ENCODE data around the gene LRRFIP1. TPM values are rescaled to one million over a fixed set of nuclear protein-coding genes. Genes with fewer than 3 reads are reported as not detected.
A peak's percentile ranks its signal among the peaks of the same experiment; 100 is the strongest.

Gene LRRFIP1
- total and polyA plus RNA-seq, 9 of the 15 experiments (the other 6 are each of a cell fraction or from before 2014, with no cell fraction given), result 13.1 to 45.2 (median 31.3) TPM

DNA sequence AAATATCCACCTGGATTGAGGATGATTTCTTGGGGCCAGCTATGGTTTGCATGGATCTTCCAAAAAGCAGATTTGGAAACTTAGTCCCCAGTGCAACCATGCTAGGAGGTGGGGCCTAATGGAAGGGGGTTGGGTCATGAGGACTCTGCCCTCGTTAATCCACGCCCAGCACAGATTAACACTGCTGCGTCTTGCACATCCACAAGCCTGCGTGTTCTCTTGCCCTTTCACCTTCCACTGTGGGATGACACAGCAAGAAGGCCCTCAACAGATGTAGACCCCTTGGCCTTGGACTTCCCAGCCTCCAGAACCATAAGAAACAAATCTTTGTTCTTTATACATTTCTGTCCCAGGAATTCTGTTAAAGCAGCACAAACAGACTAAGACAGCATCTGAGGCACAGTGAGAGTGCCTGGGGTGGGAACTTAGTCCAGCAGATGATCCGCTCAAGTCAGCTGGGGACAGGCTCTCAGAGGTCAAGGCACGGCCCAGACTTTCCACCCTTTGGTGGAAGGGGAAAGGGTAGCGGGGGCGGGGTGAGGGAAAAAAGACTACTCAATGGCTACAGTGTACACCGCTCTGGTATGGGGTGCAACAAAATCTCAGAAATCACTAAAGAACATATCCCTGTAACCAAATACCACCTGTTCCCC lies 39.2 kb upstream of the LRRFIP1 start:
- Histone ChIP-seq H3K4me2 (ENCODE audit: insufficient read depth, low read length) (no peak overlapping the region), H3K4me1 (replicated peaks in 1 of 2; ENCODE audit: control insufficient read depth in 2 of 2, insufficient read depth in 2 of 2, low read length in 2 of 2) (no peaks in the 10 kb centered on the region; a peak in 1 of 5 replicates), H3K4me3 (no peak overlapping the region), H4K20me1 (replicated peaks; ENCODE audit: control insufficient read depth, insufficient read depth, low read length) (no peaks in the 10 kb centered on the region), H3K9ac (ENCODE audit: insufficient read depth in 1 of 2, low read depth in 2 of 2, low read length in 2 of 2) (no peak overlapping the region), H3K9me3 (replicated peaks; ENCODE audit: control insufficient read depth, insufficient read depth, low read depth, low read length) (no peaks in the 10 kb centered on the region), H2AFZ (ENCODE audit: low read depth, low read length) (no peak overlapping the region), H3K27ac (ENCODE audit: extremely low read depth, low read depth, low read length) (no peak overlapping the region), H3K79me2 (ENCODE audit: control insufficient read depth, insufficient read depth, low read length) (no peaks in the 10 kb centered on the region), H3K36me3 (ENCODE audit: control insufficient read depth, insufficient read depth, low read length) (no peaks in the 10 kb centered on the region), H3K9me1 (ENCODE audit: control insufficient read depth, insufficient read depth, low read length) (no peaks in the 10 kb centered on the region), H3K27me3 (ENCODE audit: control insufficient read depth in 2 of 2, insufficient read depth in 2 of 2, low read length in 2 of 2) (peaks cover 11 to 47% of the 10 kb centered on the region in 2 experiments; a peak in 3 of 5 replicates)
- CTCF ChIA-PET (ENCODE audit: low intra/inter-chr PET ratio), result no interaction called here
- in situ Hi-C loops (cut with MboI) (no loop called here), intact Hi-C loops (cut with micrococcal nuclease) (loop anchor here (10.0 kb wide), 1 partner anchor 157 kb away; no protein-coding TSS in a partner anchor)
- DNase-seq (ENCODE audit: extremely low read depth in 1 of 4, low spot score in 3 of 4) (no peak), FAIRE-seq (no peak), ATAC-seq (peak; percentile 64; the same call in 2 of the 3 replicates)
- POLR2A ChIA-PET, result no interaction called here
- WGBS (ENCODE audit: insufficient coverage, low coverage, missing lambda C conversion rate), result 0% methylated on average over 7 of the region's 9 CpGs
- BruUV-seq (replicated peaks), result no TSS peak
- TF ChIP-seq RAD51 (IDR thresholded peaks at IDR 0.05; ENCODE audit: borderline replicate concordance, low read depth) (no peak), KLF6 (CRISPR knock-in tag; IDR thresholded peaks at IDR 0.05; ENCODE audit: borderline replicate concordance) (no peak), COPS2 (conservative IDR thresholded peaks at IDR 0.05) (no peak), REST (IDR thresholded peaks at IDR 0.05; ENCODE audit: borderline replicate concordance) (no peak), REST (CRISPR knock-in tag; IDR thresholded peaks at IDR 0.05; ENCODE audit: low read depth) (no peak), ZC3H8 (IDR thresholded peaks at IDR 0.05) (no peak), CREB3 (tag; conservative IDR thresholded peaks at IDR 0.05; ENCODE audit: low read depth) (no peak), ATF7 (IDR thresholded peaks at IDR 0.05) (no peak), MAZ (CRISPR knock-in tag; conservative IDR thresholded peaks at IDR 0.05 in 1 of 2, IDR thresholded peaks at IDR 0.05 in 1 of 2) (no peak)
- TF ChIP-seq, protein P1, sequence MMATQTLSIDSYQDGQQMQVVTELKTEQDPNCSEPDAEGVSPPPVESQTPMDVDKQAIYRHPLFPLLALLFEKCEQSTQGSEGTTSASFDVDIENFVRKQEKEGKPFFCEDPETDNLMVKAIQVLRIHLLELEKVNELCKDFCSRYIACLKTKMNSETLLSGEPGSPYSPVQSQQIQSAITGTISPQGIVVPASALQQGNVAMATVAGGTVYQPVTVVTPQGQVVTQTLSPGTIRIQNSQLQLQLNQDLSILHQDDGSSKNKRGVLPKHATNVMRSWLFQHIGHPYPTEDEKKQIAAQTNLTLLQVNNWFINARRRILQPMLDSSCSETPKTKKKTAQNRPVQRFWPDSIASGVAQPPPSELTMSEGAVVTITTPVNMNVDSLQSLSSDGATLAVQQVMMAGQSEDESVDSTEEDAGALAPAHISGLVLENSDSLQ (IDR thresholded peaks at IDR 0.05), result no peak

Data from K562 (cell line).